NB4 (cell line): ENCODE measurements around the gene PPRC1.
A peak's percentile ranks its signal among the peaks of the same experiment; 100 is the strongest.

Experiments
- MYC ChIP-seq: IDR thresholded peaks from 2 replicates; pipeline ENCODE4 v1.6.1; 2011; ENCODE audit warnings: low read depth, low read length
- POLR2A ChIP-seq: IDR thresholded peaks from 2 replicates; pipeline ENCODE4 v1.6.1; 2011; ENCODE audit warnings: mild to moderate bottlenecking; ENCODE audit not compliant: insufficient read length; ENCODE audit errors: extremely low read depth
- TF ChIP-seq, protein P1 (sequence below): IDR thresholded peaks from one replicate; pipeline ENCODE4 v1.5.1; 2012; ENCODE audit warnings: low read depth, low read length

- TF ChIP-seq, protein P1, sequence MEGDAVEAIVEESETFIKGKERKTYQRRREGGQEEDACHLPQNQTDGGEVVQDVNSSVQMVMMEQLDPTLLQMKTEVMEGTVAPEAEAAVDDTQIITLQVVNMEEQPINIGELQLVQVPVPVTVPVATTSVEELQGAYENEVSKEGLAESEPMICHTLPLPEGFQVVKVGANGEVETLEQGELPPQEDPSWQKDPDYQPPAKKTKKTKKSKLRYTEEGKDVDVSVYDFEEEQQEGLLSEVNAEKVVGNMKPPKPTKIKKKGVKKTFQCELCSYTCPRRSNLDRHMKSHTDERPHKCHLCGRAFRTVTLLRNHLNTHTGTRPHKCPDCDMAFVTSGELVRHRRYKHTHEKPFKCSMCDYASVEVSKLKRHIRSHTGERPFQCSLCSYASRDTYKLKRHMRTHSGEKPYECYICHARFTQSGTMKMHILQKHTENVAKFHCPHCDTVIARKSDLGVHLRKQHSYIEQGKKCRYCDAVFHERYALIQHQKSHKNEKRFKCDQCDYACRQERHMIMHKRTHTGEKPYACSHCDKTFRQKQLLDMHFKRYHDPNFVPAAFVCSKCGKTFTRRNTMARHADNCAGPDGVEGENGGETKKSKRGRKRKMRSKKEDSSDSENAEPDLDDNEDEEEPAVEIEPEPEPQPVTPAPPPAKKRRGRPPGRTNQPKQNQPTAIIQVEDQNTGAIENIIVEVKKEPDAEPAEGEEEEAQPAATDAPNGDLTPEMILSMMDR, result no peak
- TF ChIP-seq MYC, result peak; percentile 95
- peak; percentile 48 for TF ChIP-seq POLR2A
Observed at GRCh38 chr10:102133373-102134195, 744 bp downstream of the PPRC1 start.
